SK-MEL-5 (cell line): ENCODE data around the gene METTL23. TPM values are rescaled to one million over a fixed set of nuclear protein-coding genes. Genes with fewer than 3 reads are reported as not detected.
"Not testable (repeated sequence)": the region's sequence is repeated elsewhere in the genome, so short reads cannot be mapped to it uniquely, and the experiment has no call there.

Experiments
- DNase-seq: peaks from one replicate; pipeline ENCODE4 v3.0.0-alpha.2; 2016; ENCODE audit warnings: low read depth, low spot score
- in situ Hi-C: cut with HindIII; loops from 2 replicates; pipeline ENCODE4 v1.10.0; 2016; ENCODE audit warnings: low sequenced_read_pairs, high pct_unique_total_duplicates, low pct_unique_long_range_greater_than_20kb
- total RNA-seq: library from RNA; depleted of rRNA; stranded (reverse); fragments of >200 nt; shearing (Covaris generic); gene quantifications from 2 replicates; pipeline ENCODE4 v1.2.3, GENCODE V29; 2014

METTL23 gene
- total RNA-seq, 1 experiment from 2014 or later, result 183 TPM

- no peak for DNase-seq
- in situ Hi-C loops, result no loop called here
Observed at GRCh38 chr17:76723812-76724211, 2.8 kb upstream of the METTL23 start.

GRCh38 chr17:76725580-76726230, 934 bp upstream of the METTL23 start:
- DNase-seq, result peak; percentile 53
- in situ Hi-C loops, result loop anchor here (25.0 kb wide), 1 partner anchor 288 kb away; no protein-coding TSS in a partner anchor

GRCh38 chr17:76726231-76726775, 336 bp upstream of the METTL23 start, which contains the start of gene JMJD6:
Gene JMJD6, minus strand, starts transcription at chr17:76726606. Its CDS starts 131 bp downstream, at chr17:76726475.
- DNase-seq, result peak; percentile 99
- in situ Hi-C loops, result loop anchor here (25.0 kb wide), 1 partner anchor 289 kb away; no protein-coding TSS in a partner anchor

- in situ Hi-C loops, result loop anchor here (25.0 kb wide), 1 partner anchor 291 kb away; no protein-coding TSS in a partner anchor
- DNase-seq, result peak; percentile 53
Observed at GRCh38 chr17:76727745-76728456, 1.3 kb downstream of the METTL23 start.

- not testable (repeated sequence) for DNase-seq
- in situ Hi-C loops, result loop anchor here (25.0 kb wide), 1 partner anchor 295 kb away; no protein-coding TSS in a partner anchor
Observed at GRCh38 chr17:76731800-76732733, 5.4 kb downstream of the METTL23 start.

GRCh38 chr17:76732734-76733617, 6.3 kb downstream of the METTL23 start:
- no peak for DNase-seq
- in situ Hi-C loops, result loop anchor here (25.0 kb wide), 1 partner anchor 296 kb away; no protein-coding TSS in a partner anchor

GRCh38 chr17:76733618-76733957, 6.9 kb downstream of the METTL23 start:
- DNase-seq, result no peak
- in situ Hi-C loops, result loop anchor here (25.0 kb wide), 1 partner anchor 296 kb away; no protein-coding TSS in a partner anchor

GRCh38 chr17:76734080-76734840, 7.6 kb downstream of the METTL23 start:
- in situ Hi-C loops, result loop anchor here (25.0 kb wide), 1 partner anchor 297 kb away; no protein-coding TSS in a partner anchor
- DNase-seq, result peak; percentile 56

- DNase-seq, result peak; percentile 64
- in situ Hi-C loops, result loop anchor here (25.0 kb wide), 1 partner anchor 298 kb away; no protein-coding TSS in a partner anchor
Observed at GRCh38 chr17:76735006-76735405, 8.4 kb downstream of the METTL23 start.

- no peak for DNase-seq
- in situ Hi-C loops, result loop anchor here (25.0 kb wide), 1 partner anchor 298 kb away; no protein-coding TSS in a partner anchor
Observed at GRCh38 chr17:76735586-76736348, 9.1 kb downstream of the METTL23 start.

- in situ Hi-C loops, result loop anchor here (25.0 kb wide), 1 partner anchor 299 kb away; no protein-coding TSS in a partner anchor
- DNase-seq, result peak; percentile 81
Observed at GRCh38 chr17:76736349-76737081, 9.9 kb downstream of the METTL23 start.

GRCh38 chr17:76737082-76737675, 10.5 kb downstream of the METTL23 start, which contains the start of gene SRSF2:
Gene SRSF2, minus strand, starts transcription at chr17:76737331. Its CDS starts 171 bp downstream, at chr17:76737160.
- in situ Hi-C loops, result loop anchor here (25.0 kb wide), 1 partner anchor 300 kb away; no protein-coding TSS in a partner anchor
- DNase-seq, result peak; percentile 99

- in situ Hi-C loops, result loop anchor here (25.0 kb wide), 1 partner anchor 301 kb away; no protein-coding TSS in a partner anchor
Observed at GRCh38 chr17:76737676-76738467, 11.2 kb downstream of the METTL23 start, which contains the start of gene MFSD11. Gene MFSD11, plus strand, starts transcription at chr17:76738119. Its CDS starts 234 bp downstream, at chr17:76738353.

More at GRCh38 chr17:76737676-76738467, 11.2 kb downstream of the METTL23 start, which contains the start of gene MFSD11:
- peak; percentile 97 for DNase-seq
